Sigmoid colon (tissue), 7 donors: ENCODE results near the gene OR6T1. TPM values are rescaled to one million over a fixed set of nuclear protein-coding genes. Genes with fewer than 3 reads are reported as not detected.

Experiments
- DNase-seq: peaks from one replicate; pipeline ENCODE4 v3.0.0-alpha.2; 2019
- H3K27ac ChIP-seq, 4 donors: fragments of 200-600 bp; sonication (generic); one replicate each; pipeline ENCODE4 v1.5.1; 2016 to 2019; ENCODE audit warnings: mild to moderate bottlenecking in 1 of 4
- H3K27me3 ChIP-seq, 3 donors: fragments of 200-600 bp; sonication (generic); one replicate each; pipeline ENCODE4 v1.5.1; 2019; ENCODE audit warnings: mild to moderate bottlenecking in 1 of 3
- H3K36me3 ChIP-seq, 4 donors: fragments of 200-600 bp; sonication (generic); one replicate each; pipeline ENCODE4 v1.5.1; 2016 to 2019
- H3K4me1 ChIP-seq, 4 donors: fragments of 200-600 bp; sonication (generic); one replicate each; pipeline ENCODE4 v1.5.1; 2017 to 2019
- H3K4me3 ChIP-seq, 4 donors: fragments of 200-600 bp; sonication (generic); one replicate each; pipeline ENCODE4 v1.5.1; 2017 to 2019; ENCODE audit warnings: mild to moderate bottlenecking in 2 of 4, moderate library complexity in 1 of 4
- H3K9me3 ChIP-seq, 4 donors: fragments of 200-600 bp in 3 of 4; sonication (generic) in 3 of 4; one replicate each; pipeline versions ENCODE4 v1.5.1 to v1.6.1; 2013 to 2019
- EP300 ChIP-seq, 4 donors: sonication (generic); formaldehyde crosslinking; IDR thresholded peaks; one replicate each; pipeline ENCODE4 v1.6.1; 2017; ENCODE audit warnings: antibody characterized with exemption in 4 of 4
- POLR2A ChIP-seq, 2 donors: fragments of 450-650 bp; IDR thresholded peaks; one replicate each; pipeline ENCODE4 v1.6.1; 2016; ENCODE audit warnings: antibody characterized with exemption in 2 of 2, mild to moderate bottlenecking in 2 of 2, moderate library complexity in 2 of 2
- POLR2AphosphoS5 ChIP-seq, 4 donors: sonication (generic); formaldehyde crosslinking; IDR thresholded peaks; one replicate each; pipeline ENCODE4 v1.6.1; 2017; ENCODE audit warnings: antibody characterized with exemption in 4 of 4
- WGBS, 2 donors: extraction: QIAGEN DNeasy Blood & Tissue Kit; methylation state at CpG; one replicate each; pipeline ENCODE4 v1.1.7; 2013; 5-methylcytosine and 5-hydroxymethylcytosine counted together
- intact Hi-C: fragments of 100-400 bp; cut with DNase I; formaldehyde crosslinking; loops from one replicate; pipeline ENCODE4 v1.15.1; 2023
- polyA plus RNA-seq, 3 donors: library from polyadenylated mRNA; stranded (reverse); fragments of 200-250 nt; gene quantifications; one replicate each; pipeline ENCODE4 v1.2.3, GENCODE V29; 2013
- total RNA-seq, 4 donors: library from RNA; depleted of rRNA; stranded (reverse); fragments of >200 nt; gene quantifications; one replicate each; pipeline ENCODE4 v1.1.0, GENCODE V29; 2016
- TF ChIP-seq, protein P1 (sequence below), 4 experiments: fragments of 450-650 bp in 3 of 4; fragments of 200-600 bp in 1 of 4; IDR thresholded peaks; one replicate each; pipeline ENCODE4 v1.5.1; 2016 to 2019; ENCODE audit warnings: antibody characterized with exemption in 4 of 4, mild to moderate bottlenecking in 3 of 4, moderate library complexity in 2 of 4
- donor health status: healthy with polysubstance abuse.
- donor health status: Bipolar disorder and iron deficiency.
- donor health status: healthy.

Gene OR6T1
- total and polyA plus RNA-seq, 7 donors, result not detected

DNA sequence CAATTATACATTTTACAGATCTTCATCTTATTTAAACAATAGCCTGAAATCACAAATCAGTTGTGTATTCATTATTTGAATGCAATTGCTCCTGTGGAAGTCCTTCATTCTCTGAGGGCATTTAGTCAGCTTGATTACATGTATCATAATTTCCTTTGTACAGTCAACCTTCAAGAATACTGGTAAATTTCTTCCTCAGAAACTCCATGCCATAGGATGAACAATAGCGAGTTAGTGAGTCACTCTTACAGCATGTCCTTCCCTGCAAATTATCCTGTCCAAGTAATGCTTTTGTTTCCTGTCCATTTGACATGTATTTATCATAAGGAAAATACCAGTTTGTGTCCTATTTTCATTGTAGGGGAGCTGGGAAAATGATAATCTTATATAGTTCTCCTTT lies 30.2 kb upstream of the OR6T1 start:
- no peak overlapping the region for H3K4me3 ChIP-seq
- intact Hi-C loops, result no loop called here
- no peak for DNase-seq
- no peak overlapping the region for H3K27ac ChIP-seq
- H3K9me3 ChIP-seq, result no peaks in the 10 kb centered on the region
- 77 to 78% methylated on average over 1 of the region's 1 CpG for WGBS, 2 donors
- TF ChIP-seq, protein P1, sequence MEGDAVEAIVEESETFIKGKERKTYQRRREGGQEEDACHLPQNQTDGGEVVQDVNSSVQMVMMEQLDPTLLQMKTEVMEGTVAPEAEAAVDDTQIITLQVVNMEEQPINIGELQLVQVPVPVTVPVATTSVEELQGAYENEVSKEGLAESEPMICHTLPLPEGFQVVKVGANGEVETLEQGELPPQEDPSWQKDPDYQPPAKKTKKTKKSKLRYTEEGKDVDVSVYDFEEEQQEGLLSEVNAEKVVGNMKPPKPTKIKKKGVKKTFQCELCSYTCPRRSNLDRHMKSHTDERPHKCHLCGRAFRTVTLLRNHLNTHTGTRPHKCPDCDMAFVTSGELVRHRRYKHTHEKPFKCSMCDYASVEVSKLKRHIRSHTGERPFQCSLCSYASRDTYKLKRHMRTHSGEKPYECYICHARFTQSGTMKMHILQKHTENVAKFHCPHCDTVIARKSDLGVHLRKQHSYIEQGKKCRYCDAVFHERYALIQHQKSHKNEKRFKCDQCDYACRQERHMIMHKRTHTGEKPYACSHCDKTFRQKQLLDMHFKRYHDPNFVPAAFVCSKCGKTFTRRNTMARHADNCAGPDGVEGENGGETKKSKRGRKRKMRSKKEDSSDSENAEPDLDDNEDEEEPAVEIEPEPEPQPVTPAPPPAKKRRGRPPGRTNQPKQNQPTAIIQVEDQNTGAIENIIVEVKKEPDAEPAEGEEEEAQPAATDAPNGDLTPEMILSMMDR (IDR thresholded peaks at IDR 0.05), result no peak
- TF ChIP-seq POLR2AphosphoS5 (IDR thresholded peaks at IDR 0.05) (no peak), EP300 (IDR thresholded peaks at IDR 0.05) (no peak), POLR2A (IDR thresholded peaks at IDR 0.05) (no peak)
- no peaks in the 10 kb centered on the region for H3K4me1 ChIP-seq
- no peaks in the 10 kb centered on the region for H3K27me3 ChIP-seq
- H3K36me3 ChIP-seq, result no peaks in the 10 kb centered on the region

DNA sequence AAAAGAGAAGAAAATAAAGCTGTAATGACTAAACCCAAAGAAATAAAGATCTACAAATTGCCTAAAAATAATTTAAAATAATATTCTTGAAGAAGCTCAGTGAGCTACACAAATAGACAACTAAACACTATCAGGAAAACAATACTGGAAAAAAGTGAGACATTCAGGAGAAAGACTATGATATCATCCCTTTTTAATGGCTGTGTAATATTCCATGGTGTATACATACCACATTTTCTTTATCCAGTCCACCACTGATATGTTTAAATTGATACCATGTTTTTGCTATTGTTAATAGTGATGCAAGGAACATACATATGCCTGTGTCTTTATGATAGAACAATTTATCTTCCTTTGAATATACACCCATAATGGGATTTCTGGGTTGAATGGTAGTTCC lies 13.1 kb upstream of the OR6T1 start:
- H3K4me3 ChIP-seq, result no peak overlapping the region
- intact Hi-C loops, result no loop called here
- TF ChIP-seq, protein P1 (IDR thresholded peaks at IDR 0.05), result no peak
- TF ChIP-seq POLR2AphosphoS5 (IDR thresholded peaks at IDR 0.05) (no peak), EP300 (IDR thresholded peaks at IDR 0.05) (no peak), POLR2A (IDR thresholded peaks at IDR 0.05) (no peak)

DNA sequence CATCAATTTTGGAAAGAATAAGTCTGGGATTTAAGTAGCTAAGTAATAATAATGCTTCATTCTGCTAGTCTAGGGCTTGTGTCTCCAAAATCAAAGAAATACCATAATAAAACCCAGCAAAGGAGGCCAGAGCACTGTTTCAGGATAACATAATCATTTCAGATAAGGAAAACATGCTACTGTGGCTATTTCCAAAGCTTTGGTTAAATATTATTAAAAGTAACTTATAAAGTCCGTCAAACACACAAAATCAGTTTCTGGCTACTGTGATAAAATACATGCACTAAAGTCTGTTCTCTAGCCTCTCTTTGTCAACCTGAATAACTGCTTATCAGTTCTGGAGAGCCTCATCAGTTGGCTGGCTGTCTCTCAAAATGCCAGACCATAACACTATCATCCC lies 1.5 kb upstream of the OR6T1 start:
- no peak overlapping the region for H3K4me3 ChIP-seq
- H3K27ac ChIP-seq, result no peak overlapping the region
- TF ChIP-seq POLR2AphosphoS5 (IDR thresholded peaks at IDR 0.05), result no peak
- no peak for TF ChIP-seq EP300 (IDR thresholded peaks at IDR 0.05)
- no peak for TF ChIP-seq POLR2A (IDR thresholded peaks at IDR 0.05)
- TF ChIP-seq, protein P1 (IDR thresholded peaks at IDR 0.05), result no peak
- no peak for DNase-seq
- WGBS, 2 donors, result 21 to 54% methylated on average over 1 of the region's 1 CpG
- H3K27me3 ChIP-seq, result no peaks in the 10 kb centered on the region
- intact Hi-C loops, result no loop called here
- H3K9me3 ChIP-seq, result no peaks in the 10 kb centered on the region
- H3K36me3 ChIP-seq, result no peaks in the 10 kb centered on the region
- H3K4me1 ChIP-seq, result no peaks in the 10 kb centered on the region

More for the DNA sequence above, 13.1 kb upstream of the OR6T1 start:
- no peaks in the 10 kb centered on the region for H3K9me3 ChIP-seq
- no peak overlapping the region for H3K27ac ChIP-seq
- DNase-seq, result no peak
- no peaks in the 10 kb centered on the region for H3K36me3 ChIP-seq
- H3K4me1 ChIP-seq, result no peaks in the 10 kb centered on the region
- H3K27me3 ChIP-seq, result no peaks in the 10 kb centered on the region

DNA sequence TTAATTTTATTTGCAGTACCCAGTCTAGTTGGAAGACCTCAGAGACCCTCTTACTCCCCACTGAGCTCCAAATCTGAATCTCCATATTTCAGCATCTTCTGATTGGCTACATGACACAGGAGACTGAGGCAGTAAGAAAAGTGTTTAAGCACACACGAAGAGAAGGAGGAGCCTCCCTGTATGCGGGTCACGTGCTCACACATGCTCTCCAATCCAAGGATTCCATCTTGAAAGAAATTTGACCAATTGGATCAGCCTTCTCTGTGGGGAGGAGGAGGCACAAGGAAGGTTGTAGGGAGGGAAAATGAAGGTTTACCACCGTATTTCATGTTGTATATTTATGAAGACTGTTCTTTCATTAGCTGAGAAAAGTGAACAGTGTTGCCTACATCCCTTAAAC lies 1.2 kb downstream of the OR6T1 start:
- Histone ChIP-seq H3K36me3 (no peaks in the 10 kb centered on the region), H3K27me3 (no peaks in the 10 kb centered on the region), H3K27ac (no peak overlapping the region), H3K4me1 (no peaks in the 10 kb centered on the region), H3K9me3 (no peaks in the 10 kb centered on the region), H3K4me3 (no peak overlapping the region)
- intact Hi-C loops, result no loop called here
- 88 to 90% methylated on average over 4 of the region's 4 CpGs for WGBS, 2 donors
- TF ChIP-seq, protein P1 (IDR thresholded peaks at IDR 0.05), result no peak
- TF ChIP-seq EP300 (IDR thresholded peaks at IDR 0.05) (no peak), POLR2AphosphoS5 (IDR thresholded peaks at IDR 0.05) (no peak), POLR2A (IDR thresholded peaks at IDR 0.05) (no peak)
- no peak for DNase-seq

DNA sequence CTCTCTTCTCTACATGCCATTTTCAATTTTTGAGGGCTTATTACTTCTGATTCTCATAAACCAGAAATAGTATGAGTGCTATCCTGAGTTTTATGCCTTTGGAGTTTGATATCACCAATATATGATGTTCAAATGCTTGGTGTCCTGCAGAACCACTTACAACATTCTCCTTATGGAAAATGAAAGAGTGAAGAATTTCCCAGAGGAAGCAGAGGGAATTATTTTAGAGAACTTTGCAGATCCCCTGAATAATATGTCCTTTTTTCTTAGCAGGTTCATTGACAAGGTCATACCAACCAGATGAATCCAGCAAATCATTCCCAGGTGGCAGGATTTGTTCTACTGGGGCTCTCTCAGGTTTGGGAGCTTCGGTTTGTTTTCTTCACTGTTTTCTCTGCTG lies 4.3 kb downstream of the OR6T1 start, which contains the start of gene OR4D5:
Gene OR4D5 (plus strand): TSS at position 301 of the 400 bp plus-strand sequence. CDS start 0 bp downstream, at position 301.
- no peak within 1 kb of the TSS for H3K27ac ChIP-seq
- TF ChIP-seq POLR2AphosphoS5 (IDR thresholded peaks at IDR 0.05) (no peak), EP300 (IDR thresholded peaks at IDR 0.05) (no peak), POLR2A (IDR thresholded peaks at IDR 0.05) (no peak)
- TF ChIP-seq, protein P1 (IDR thresholded peaks at IDR 0.05), result no peak
- no peaks in the 10 kb centered on the region for H3K4me1 ChIP-seq
- H3K4me3 ChIP-seq, result no peak within 1 kb of the TSS
- intact Hi-C loops, result no loop called here
- no peaks in the 10 kb centered on the region for H3K27me3 ChIP-seq
- H3K36me3 ChIP-seq, result no peaks in the 10 kb centered on the region
- 72 to 73% methylated on average over 1 of the region's 1 CpG for WGBS, 2 donors
- DNase-seq, result no peak
- H3K9me3 ChIP-seq, result no peaks in the 10 kb centered on the region
